GM12864 (cell line): ENCODE data around the gene U2AF1L4.

Experiments
- DNase-seq: peaks from one replicate; pipeline ENCODE4 v3.0.0-alpha.2; 2011; ENCODE audit warnings: low read depth
- H3K4me3 ChIP-seq: 2 replicates; pipeline ENCODE4 v1.5.1; 2011; ENCODE audit warnings: mild to moderate bottlenecking, low read depth, low read length, control low read depth
- TF ChIP-seq, protein P1 (sequence below): IDR thresholded peaks from 2 replicates; pipeline ENCODE4 v1.5.1; 2011; ENCODE audit warnings: low read depth, mild to moderate bottlenecking, moderate library complexity, low read length, control low read depth, inconsistent platforms; ENCODE audit errors: missing control alignments

U2AF1L4 gene

DNA sequence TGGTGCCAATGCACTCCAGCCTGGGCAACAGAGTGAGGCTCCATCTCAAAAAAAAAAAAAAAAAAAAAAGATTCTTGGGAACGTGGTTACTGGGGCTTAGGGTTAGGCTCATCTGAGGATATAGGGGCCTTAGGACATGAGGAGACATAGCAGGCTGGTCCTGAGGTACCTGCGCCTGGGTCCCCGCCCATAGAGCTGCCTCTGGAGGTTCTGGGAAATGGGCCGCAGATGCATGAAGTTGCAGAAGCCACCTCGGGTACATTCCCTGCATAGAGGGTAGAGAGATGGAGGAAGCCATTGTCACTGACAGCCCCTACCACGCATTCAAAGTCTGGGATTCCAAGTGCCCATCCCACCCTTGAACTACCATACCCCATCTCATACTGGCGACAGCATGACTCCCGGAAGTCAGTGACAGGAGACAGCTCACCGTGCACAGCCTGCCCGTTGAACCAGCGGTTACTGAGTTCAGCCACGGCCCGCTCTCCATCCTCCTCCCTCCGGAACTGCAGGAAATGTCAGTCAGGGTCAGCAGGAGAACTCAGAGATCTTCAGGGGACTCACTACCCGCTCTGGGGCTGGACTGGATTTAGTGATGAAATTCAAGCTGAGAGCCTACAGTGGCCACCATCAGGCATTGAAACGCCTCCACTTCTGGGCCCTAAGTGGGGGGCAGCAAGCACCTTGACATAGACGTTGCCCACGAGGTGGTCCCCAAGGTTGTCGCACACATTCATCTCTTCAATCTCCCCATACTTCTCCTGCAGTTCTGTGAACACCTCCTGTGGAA lies 1.4 kb downstream of the U2AF1L4 start:
- no peak for DNase-seq
- H3K4me3 ChIP-seq = peak overlapping the region; percentile 77
- TF ChIP-seq, protein P1, sequence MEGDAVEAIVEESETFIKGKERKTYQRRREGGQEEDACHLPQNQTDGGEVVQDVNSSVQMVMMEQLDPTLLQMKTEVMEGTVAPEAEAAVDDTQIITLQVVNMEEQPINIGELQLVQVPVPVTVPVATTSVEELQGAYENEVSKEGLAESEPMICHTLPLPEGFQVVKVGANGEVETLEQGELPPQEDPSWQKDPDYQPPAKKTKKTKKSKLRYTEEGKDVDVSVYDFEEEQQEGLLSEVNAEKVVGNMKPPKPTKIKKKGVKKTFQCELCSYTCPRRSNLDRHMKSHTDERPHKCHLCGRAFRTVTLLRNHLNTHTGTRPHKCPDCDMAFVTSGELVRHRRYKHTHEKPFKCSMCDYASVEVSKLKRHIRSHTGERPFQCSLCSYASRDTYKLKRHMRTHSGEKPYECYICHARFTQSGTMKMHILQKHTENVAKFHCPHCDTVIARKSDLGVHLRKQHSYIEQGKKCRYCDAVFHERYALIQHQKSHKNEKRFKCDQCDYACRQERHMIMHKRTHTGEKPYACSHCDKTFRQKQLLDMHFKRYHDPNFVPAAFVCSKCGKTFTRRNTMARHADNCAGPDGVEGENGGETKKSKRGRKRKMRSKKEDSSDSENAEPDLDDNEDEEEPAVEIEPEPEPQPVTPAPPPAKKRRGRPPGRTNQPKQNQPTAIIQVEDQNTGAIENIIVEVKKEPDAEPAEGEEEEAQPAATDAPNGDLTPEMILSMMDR = no peak

DNA sequence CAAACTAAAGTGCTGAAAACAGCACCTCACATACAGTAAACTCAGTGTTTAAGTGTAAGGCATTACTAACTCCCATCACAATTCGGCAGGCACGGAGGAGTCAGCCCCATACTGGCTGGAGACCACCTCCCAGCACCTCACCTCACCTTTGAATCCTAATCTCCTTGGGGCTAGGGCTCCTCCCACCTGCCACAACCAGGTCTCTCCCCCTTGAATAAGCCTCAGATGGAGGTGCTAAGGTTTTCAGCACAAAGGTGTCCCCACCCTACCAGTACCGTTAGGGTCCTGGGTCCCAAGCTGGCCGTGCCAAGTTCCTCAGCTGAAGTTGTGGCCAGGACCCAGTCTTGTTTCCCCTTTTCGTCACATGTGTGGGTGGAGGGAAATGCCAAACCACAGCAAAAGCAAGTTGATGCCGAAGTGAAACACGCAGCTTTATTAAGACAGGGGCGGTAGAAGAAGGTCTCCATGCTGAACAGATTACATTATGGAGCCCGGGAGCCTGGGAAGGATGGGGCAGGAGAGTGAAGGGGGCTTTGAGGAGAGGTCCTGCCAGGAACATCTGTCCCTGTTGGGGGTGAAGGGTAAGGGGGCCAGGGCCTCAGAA lies 3.0 kb downstream of the U2AF1L4 start, which contains the start of gene IGFLR1:
IGFLR1 (minus strand) TSS at position 332 of the 604 bp plus-strand sequence. CDS start 1,272 bp downstream, outside the sequence.
- peak; percentile 79 for DNase-seq
- TF ChIP-seq, protein P1 = no peak
- H3K4me3 ChIP-seq = peak within 1 kb of the TSS; percentile 65

DNA sequence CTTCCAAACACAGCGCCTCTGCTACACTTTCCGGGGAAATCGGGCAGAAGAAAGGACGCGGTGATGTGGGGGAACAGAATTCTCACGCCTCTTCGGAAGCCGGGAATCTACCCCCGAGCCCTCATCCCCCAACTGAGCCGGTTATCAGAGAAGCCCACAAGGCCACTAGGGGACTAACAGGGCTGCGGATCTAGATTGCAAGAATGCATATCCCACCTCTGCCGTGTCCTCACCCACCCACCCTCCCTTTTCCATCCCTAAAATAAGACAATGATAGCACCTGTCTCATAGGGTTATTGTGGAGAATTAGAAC lies 4.1 kb downstream of the U2AF1L4 start:
- H3K4me3 ChIP-seq = peak overlapping the region; percentile 65
- TF ChIP-seq, protein P1 = peak; percentile 33
- DNase-seq = no peak

DNA sequence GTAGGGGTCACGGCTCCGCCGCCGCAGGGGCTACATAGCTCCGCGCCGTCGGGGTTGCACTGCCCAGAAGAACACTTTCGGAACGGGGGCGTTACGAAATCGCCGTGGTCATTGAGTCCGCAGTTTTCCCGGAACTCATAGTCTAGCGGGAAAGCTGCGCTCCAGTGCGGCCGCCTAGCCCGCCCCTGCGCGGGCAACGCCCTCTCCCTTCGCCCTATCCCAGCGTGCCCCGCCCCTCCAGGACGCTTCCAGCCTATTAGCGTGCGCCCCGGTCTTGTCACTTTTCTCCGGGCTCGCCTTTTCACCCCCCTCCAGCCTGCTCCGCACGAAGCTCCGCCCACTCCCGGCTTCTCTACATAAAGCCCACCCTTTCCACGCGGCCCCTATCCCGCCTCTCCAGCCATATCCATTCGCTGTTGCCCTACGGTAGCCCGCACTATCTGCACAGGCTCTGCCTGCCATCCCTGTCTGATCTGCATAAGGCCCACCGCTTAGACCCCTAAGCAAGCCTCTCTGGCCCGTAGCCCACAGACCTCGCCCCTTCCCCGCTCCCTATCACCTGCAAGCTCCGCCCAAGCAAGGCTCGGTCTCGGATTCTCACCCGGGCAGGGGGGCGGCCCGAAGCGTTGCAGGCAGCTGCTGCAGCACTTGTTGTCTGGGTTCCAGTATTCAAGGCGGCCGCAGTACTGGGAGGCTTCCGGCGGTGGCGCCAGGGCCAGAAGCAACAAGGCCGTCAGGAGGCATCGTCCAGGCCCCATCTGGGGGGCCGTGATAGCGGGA lies 4.6 kb downstream of the U2AF1L4 start:
- H3K4me3 ChIP-seq = peak overlapping the region; percentile 65
- peak; percentile 86 for DNase-seq

DNA sequence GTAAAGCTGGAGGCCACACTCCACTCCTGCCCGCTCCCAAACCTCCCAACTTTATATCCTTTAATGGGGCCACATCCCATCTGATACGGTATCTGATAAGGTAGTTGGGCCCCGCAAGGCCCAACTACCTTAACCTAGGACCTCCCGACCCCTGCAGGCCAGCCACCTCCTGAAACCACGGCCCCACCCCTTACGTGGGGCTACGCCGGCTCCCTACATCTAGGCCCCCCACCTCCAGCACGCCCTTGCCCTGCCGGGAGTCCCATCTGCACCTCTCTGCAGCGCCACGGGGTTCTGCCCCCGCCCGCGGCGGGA lies 5.2 kb downstream of the U2AF1L4 start:
- DNase-seq = no peak
- H3K4me3 ChIP-seq = peak overlapping the region; percentile 65
- TF ChIP-seq, protein P1 = no peak

More for the DNA sequence above, 4.6 kb downstream of the U2AF1L4 start:
- TF ChIP-seq, protein P1 = no peak

DNA sequence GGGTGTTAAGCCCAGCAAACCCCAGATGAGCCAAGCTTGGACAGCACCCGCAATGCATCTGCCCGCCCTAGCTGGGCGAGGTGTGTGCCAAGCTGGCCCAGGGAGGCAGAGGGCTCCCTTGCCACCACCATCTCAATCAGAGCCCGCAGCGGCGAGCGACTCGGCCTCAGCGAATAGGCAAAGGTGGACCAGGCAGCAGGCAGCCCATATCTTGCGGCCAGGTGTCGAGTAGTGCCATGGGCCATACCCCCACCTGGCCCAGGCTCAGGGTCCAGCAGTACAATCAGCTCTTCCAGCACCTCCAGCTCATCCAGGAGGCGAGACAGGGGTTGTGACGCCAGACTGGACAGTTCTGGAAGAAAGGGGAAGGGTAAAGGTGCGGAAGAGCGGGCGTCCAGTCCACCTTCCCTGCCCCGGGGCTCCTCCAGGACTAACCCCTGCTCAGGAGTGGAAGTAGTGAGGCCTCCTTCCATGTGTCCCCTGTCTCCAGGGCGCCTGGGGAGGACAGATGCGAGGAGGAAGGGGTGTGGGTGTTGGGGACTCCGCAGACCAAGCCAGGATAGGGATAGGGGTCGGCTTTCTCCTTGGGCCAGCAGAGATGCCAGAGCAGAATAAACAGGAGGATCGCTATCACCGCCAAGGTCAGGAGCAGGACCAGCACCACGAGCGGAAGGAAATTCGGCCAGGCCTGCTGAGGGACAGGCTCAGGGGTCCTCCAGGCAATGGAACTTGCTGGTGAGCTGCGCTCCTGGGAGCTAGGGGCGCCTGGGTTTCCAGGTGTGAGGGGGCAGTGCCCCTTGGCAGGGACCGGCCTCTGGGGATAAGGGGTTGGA lies 5.7 kb downstream of the U2AF1L4 start:
- peak overlapping the region; percentile 65 for H3K4me3 ChIP-seq
- TF ChIP-seq, protein P1 = no peak
- no peak for DNase-seq
